HG03342 (cell line): ENCODE measurements around the gene HBA1.
"Not testable (repeated sequence)": the region's sequence is repeated elsewhere in the genome, so short reads cannot be mapped to it uniquely, and the experiment has no call there.

Source experiments
- ATAC-seq: cut with Tn5 transposase; IDR thresholded peaks from one replicate; pipeline ENCODE4 v1.9.1; 2021; ENCODE audit warnings: mild to moderate bottlenecking, moderate library complexity; ENCODE audit not compliant: unreplicated experiment

The HBA1 gene

DNA sequence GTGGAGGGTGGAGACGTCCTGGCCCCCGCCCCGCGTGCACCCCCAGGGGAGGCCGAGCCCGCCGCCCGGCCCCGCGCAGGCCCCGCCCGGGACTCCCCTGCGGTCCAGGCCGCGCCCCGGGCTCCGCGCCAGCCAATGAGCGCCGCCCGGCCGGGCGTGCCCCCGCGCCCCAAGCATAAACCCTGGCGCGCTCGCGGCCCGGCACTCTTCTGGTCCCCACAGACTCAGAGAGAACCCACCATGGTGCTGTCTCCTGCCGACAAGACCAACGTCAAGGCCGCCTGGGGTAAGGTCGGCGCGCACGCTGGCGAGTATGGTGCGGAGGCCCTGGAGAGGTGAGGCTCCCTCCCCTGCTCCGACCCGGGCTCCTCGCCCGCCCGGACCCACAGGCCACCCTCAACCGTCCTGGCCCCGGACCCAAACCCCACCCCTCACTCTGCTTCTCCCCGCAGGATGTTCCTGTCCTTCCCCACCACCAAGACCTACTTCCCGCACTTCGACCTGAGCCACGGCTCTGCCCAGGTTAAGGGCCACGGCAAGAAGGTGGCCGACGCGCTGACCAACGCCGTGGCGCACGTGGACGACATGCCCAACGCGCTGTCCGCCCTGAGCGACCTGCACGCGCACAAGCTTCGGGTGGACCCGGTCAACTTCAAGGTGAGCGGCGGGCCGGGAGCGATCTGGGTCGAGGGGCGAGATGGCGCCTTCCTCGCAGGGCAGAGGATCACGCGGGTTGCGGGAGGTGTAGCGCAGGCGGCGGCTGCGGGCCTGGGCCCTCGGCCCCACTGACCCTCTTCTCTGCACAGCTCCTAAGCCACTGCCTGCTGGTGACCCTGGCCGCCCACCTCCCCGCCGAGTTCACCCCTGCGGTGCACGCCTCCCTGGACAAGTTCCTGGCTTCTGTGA is at the start of gene HBA1:
TSS of gene HBA1 (plus strand) at position 204 of the 906 bp plus-strand sequence. CDS start at position 241, 37 bp downstream.
- ATAC-seq = not testable (repeated sequence)

DNA sequence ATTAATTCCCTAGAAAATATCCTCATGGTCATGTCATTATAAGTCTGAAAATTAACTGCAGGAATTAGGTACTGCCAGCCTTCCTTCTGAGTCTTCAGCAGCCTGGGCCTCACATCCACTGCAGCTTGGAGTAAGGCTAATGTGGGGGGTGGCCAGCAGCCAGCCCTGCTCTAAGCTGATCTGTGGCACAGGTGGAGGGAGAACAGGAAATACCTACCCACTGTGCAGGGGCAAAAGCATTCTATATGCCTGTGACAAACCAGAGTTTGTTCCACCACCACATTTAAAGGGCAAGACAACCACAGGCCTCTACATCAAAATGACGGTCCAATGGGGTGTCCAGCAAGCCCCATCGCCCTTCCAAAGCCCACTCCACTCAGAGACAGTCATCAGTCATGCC is 47.4 kb upstream of the HBA1 start:
- no peak for ATAC-seq

DNA sequence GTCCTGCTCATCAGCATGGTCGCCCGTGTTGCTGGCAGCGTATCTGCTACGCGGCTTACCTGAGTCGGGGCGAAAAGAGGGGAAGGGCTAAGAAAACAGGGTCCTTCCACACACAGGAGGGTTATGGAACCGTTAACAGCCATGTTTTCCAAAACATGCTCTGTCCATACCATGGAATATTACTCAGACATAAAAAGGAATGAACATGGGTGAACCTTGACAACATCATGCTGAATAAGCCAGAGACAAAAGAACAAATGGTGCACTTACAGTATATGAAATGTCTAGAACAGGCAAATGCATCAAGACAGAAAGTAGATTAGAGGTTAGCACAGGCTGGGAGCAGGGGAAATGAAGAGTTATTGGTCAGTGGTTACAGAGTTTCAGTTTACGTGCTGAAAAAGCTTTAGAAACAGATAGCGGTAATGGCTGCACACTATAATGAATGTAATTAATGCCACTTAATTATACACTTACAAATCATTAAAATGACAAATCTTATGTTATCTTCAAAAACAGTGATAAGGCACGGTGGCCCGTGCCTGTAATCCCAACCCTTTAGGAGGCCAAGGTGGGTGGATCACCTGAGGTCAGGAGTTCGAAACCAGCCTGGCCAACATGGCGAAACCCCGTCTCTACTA is 45.8 kb upstream of the HBA1 start:
- ATAC-seq = no peak

- no peak for ATAC-seq
Measured at GRCh38 chr16:132120-132519, 44.4 kb upstream of the HBA1 start.

DNA sequence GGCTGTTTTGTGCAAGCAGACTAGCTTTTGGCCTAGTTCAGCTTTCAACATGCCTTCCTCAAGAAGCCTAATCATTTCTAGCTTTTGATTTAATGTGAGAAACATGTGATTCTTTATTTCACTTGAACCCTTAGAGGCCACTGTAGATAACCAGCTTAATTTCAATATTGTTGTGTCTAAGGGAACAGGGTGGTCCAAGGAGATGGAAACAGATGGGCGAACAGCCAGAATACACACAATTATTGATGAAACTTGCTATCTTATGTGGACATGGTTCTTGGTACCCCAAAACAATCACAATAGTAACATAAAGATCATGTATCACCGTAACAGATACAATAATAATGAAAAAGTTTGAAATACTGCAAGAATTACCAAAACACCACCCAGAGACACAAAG is 42.8 kb upstream of the HBA1 start:
- ATAC-seq = no peak

- no peak for ATAC-seq
Measured at GRCh38 chr16:138049-138417, 38.4 kb upstream of the HBA1 start.

- no peak for ATAC-seq
Measured at GRCh38 chr16:140175-140857, 36.2 kb upstream of the HBA1 start.

- no peak for ATAC-seq
Measured at GRCh38 chr16:142405-142967, 34.0 kb upstream of the HBA1 start.

- no peak for ATAC-seq
Measured at GRCh38 chr16:143047-143446, 33.4 kb upstream of the HBA1 start.

DNA sequence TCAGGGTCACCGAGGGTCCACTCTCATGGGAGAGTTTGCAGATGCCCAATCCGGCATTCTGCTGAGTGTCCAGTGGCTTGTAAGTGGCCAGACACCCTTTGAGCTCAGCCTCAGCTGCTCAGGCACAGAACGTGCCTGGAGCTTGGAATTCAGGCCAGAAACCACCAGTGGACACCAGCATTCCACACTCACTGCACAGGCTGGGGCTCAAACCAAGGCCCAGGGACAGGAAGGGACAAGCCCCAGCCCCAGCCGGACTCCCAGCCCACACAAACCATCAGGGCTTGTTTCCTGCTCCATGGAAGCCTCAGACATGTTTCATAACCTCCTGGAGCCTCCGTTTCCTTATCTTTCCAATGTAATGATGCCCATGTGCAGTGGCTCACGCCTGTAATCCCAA is 33.0 kb upstream of the HBA1 start:
- ATAC-seq = no peak

DNA sequence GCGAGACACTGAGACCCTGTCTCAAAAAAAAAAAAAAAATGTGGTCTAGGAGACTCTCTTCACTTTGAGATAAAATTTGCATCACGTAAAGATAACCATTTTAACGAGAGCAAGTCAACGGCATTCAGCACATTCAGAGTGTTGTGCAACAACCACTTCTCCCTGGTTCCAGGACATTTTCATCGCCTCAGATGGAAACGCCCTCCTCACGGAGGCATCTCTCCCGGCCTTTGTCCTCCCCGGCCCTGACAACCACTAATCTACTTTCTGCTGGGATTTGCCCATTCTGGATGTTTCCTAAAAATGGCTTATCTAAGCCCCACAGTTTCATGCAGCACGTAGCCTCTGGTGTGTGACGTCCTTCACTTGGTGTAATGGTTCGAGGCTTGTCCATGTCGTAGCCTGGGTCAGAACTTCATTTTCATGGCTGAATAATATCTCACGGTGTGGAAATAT is 31.7 kb upstream of the HBA1 start:
- ATAC-seq = no peak

- no peak for ATAC-seq
Measured at GRCh38 chr16:146646-147045, 29.8 kb upstream of the HBA1 start.

DNA sequence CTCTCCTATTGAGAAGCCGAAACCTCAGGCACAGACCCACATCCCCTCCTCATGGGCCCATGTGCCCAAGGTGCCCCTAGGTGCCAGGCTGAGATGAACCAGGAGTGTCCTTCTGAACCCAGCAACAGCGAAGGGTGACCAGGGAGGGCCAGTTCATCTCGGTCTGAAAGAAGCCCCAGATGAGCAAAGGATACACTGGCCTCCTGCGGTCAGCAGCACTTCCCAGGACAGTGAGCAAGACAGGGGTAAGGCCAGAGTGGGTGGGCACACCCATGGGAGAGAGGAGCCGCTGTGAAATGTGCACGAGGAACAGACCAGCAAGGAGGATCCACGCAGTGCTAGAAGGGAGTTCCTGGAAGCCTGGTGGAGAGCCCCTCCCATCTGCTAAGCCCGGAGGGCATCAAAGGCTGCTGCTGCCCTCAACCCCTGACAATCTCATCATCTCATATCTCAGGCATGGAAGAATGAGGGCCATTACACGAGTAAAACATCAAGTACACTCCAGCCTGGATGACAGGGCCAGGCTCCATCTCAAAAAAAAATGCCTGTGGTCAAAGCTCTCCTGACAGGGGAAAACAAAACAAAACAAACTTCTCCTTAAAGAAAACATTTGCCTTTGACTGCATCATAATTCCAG is 27.3 kb upstream of the HBA1 start:
- no peak for ATAC-seq

GRCh38 chr16:152141-153128 is 24.0 kb upstream of the HBA1 start, which contains the start of gene HBZ:
Gene HBZ (plus strand): TSS chr16:152644. CDS start chr16:152910, 266 bp downstream.
- ATAC-seq = no peak

- ATAC-seq = not testable (repeated sequence)
Measured at GRCh38 chr16:153129-153521, 23.4 kb upstream of the HBA1 start.

DNA sequence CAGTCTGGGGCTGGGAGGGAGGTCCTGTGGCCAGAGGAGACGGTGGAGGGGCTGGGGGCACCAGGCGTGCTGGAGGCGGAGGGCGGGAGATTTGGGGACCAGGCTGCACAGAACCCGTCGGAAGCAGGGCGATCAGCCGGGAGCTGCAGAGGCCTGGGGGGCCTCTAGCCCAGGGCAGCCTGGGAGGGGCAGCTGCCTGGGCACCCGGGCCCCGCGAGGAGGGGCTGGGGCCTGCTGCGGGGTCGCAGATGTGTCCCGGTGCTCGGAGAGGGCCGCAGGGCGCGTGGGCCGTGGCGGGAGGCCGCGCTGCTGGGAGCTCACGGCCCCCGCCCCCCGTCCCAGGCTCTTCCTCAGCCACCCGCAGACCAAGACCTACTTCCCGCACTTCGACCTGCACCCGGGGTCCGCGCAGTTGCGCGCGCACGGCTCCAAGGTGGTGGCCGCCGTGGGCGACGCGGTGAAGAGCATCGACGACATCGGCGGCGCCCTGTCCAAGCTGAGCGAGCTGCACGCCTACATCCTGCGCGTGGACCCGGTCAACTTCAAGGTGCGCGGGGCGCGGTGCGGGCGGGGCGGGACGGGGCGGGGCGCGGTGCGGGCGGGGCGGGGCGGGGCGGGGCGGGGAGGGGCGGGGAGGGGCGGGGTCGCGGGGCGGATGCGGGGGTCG is 22.8 kb upstream of the HBA1 start:
- ATAC-seq = not testable (repeated sequence)

DNA sequence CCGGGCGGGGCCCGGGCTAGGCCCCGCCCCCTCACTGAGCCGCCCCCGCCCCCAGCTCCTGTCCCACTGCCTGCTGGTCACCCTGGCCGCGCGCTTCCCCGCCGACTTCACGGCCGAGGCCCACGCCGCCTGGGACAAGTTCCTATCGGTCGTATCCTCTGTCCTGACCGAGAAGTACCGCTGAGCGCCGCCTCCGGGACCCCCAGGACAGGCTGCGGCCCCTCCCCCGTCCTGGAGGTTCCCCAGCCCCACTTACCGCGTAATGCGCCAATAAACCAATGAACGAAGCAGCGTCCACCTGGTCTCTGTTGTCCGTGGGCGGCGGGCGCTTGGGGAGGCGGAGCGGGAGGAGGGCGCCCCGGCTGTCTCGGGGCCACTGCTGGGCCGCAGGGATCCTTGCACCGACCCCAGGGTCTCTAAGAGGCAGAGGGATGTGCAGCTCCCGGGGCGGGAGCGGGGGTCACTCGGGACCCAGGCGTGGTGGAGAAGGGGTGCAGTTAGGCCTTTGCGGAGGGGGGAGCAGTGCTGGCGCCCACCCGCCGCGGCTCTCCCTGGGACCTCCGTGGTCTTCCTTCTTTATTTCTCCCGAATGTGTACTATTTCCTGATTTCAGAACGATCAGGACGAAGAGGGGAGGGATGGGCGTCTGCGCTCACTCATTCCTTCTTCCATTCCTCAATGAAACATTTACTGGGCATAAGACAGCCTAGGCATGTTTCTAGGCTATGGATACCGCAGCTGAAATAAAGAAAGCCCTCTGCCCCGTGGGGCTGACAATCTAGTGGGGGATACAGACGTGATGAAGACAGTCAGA is 22.1 kb upstream of the HBA1 start:
- ATAC-seq = no peak

DNA sequence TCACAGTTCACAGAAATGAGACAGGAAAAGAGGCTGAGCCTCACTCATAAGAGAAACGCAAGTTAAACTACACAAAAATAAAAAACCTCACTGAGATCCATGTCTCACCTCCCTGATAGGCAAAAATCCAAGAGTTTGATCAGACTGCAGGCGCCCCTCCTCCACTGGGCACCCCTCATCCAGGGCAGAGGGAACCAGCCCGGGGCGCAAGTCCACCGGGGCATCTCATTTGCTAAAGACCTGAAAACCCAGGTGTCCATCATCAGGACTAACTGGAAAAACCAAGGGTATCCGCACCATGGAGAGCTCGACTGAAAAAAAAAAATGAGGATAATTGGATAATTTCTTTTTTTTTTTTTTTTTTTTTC is 21.5 kb upstream of the HBA1 start:
- no peak for ATAC-seq
